Fibroblast of pulmonary artery (primary cell): Measurements from ENCODE around the gene SLC30A7.

Experiments
- DNase-seq: peaks from one replicate; pipeline ENCODE4 v3.0.0-alpha.2; 2010; ENCODE audit warnings: low read depth
- H3K4me3 ChIP-seq: replicated peaks from 2 replicates; pipeline ENCODE4 v1.5.1; 2011; ENCODE audit warnings: low read depth, mild to moderate bottlenecking, control low read depth, low read length, moderate library complexity
- TF ChIP-seq, protein P1 (sequence below): IDR thresholded peaks from 2 replicates; pipeline ENCODE4 v1.5.1; 2011; ENCODE audit warnings: mild to moderate bottlenecking, control low read depth, low read length, inconsistent platforms; ENCODE audit errors: missing control alignments

SLC30A7 gene

GRCh38 chr1:101025657-101026429 lies 130.0 kb downstream of the SLC30A7 start, which contains the start of gene DPH5:
DPH5 (minus strand) TSS chr1:101025784; CDS start chr1:101025443, 341 bp downstream.
- TF ChIP-seq, protein P1, sequence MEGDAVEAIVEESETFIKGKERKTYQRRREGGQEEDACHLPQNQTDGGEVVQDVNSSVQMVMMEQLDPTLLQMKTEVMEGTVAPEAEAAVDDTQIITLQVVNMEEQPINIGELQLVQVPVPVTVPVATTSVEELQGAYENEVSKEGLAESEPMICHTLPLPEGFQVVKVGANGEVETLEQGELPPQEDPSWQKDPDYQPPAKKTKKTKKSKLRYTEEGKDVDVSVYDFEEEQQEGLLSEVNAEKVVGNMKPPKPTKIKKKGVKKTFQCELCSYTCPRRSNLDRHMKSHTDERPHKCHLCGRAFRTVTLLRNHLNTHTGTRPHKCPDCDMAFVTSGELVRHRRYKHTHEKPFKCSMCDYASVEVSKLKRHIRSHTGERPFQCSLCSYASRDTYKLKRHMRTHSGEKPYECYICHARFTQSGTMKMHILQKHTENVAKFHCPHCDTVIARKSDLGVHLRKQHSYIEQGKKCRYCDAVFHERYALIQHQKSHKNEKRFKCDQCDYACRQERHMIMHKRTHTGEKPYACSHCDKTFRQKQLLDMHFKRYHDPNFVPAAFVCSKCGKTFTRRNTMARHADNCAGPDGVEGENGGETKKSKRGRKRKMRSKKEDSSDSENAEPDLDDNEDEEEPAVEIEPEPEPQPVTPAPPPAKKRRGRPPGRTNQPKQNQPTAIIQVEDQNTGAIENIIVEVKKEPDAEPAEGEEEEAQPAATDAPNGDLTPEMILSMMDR, result no peak
- peak; percentile 93 for DNase-seq
- H3K4me3 ChIP-seq, result peak within 1 kb of the TSS; percentile 81

DNA sequence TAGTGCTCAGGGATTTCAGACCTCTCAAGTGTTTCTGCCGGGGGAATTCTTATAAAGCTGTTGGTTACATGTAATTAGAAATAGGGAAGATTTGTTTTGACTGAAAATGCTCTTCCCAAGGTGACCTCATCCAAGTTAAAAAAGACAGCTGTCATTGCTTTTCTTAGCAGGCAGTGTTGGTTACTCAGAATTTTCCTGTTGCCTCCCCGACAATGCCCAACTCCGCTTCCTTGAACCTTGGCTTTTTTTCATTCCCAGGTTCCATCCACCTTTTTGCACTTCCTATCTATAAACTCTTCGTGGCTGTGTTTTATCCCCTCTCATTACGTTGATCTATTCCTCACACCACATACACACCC lies 130.5 kb downstream of the SLC30A7 start:
- TF ChIP-seq, protein P1, result no peak
- H3K4me3 ChIP-seq, result peak overlapping the region; percentile 81
- DNase-seq, result no peak

GRCh38 chr1:101027194-101027772 lies 131.4 kb downstream of the SLC30A7 start:
- TF ChIP-seq, protein P1, result no peak
- H3K4me3 ChIP-seq, result no peak overlapping the region
- no peak for DNase-seq

GRCh38 chr1:101028466-101028865 lies 132.6 kb downstream of the SLC30A7 start:
- no peak for DNase-seq
- TF ChIP-seq, protein P1, result no peak
- H3K4me3 ChIP-seq, result no peak overlapping the region

DNA sequence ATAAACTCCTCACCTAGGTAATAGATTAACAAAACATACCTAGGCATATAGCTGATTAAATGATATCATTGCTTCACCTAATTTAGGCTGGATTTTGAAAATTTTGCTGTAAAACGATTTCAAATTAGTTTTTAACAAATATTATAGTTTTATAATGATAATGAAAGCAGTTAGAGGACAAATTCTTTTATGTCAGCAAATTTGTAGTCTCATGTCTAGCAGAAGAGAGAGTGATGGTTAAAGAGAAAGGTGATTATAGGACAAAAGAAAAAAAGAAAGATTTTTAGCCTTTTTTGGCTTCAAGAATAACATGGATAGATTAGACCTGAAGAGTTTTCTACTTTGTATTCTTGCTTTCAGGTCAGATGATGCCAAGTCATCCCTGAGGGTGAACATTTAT lies 133.3 kb downstream of the SLC30A7 start:
- no peak for DNase-seq
- no peak overlapping the region for H3K4me3 ChIP-seq
- TF ChIP-seq, protein P1, result no peak

GRCh38 chr1:101030881-101031280 lies 135.0 kb downstream of the SLC30A7 start:
- TF ChIP-seq, protein P1, result no peak
- DNase-seq, result no peak
- H3K4me3 ChIP-seq, result no peak overlapping the region
